ENCODE measurements around the gene SLC12A7.

The SLC12A7 gene

DNA sequence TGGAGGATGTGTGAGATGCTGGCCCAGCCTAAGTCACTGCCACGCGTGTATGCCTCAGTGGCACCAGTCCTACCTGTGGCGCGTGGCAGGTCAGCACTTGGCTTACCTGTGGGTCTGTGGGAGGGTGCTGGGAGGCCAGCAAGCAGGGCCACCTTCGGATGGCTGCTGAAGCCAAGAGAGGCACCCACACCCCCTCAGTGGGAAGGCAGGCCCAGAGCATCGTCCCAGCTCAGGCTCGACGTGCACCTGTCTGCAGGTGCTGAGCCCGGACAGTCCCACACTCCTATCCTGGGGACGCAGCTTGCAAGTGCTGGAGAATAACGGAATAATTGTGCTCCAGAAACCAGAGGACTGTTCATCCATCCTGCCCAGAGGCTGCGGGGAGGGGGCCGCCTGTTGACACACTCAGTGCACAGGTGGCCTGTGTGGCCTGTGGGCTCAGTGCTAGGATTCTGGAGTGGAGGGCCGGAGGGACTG lies 79.3 kb downstream of the SLC12A7 start:
- DNase-seq (ENCODE audit: low read depth), result no peak
- H3K4me3 ChIP-seq (ENCODE audit: low read length), result no peak overlapping the region
- TF ChIP-seq, protein P1, sequence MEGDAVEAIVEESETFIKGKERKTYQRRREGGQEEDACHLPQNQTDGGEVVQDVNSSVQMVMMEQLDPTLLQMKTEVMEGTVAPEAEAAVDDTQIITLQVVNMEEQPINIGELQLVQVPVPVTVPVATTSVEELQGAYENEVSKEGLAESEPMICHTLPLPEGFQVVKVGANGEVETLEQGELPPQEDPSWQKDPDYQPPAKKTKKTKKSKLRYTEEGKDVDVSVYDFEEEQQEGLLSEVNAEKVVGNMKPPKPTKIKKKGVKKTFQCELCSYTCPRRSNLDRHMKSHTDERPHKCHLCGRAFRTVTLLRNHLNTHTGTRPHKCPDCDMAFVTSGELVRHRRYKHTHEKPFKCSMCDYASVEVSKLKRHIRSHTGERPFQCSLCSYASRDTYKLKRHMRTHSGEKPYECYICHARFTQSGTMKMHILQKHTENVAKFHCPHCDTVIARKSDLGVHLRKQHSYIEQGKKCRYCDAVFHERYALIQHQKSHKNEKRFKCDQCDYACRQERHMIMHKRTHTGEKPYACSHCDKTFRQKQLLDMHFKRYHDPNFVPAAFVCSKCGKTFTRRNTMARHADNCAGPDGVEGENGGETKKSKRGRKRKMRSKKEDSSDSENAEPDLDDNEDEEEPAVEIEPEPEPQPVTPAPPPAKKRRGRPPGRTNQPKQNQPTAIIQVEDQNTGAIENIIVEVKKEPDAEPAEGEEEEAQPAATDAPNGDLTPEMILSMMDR (IDR thresholded peaks at IDR 0.05; ENCODE audit: insufficient read depth, low read depth, low read length, missing control alignments), result no peak

DNA sequence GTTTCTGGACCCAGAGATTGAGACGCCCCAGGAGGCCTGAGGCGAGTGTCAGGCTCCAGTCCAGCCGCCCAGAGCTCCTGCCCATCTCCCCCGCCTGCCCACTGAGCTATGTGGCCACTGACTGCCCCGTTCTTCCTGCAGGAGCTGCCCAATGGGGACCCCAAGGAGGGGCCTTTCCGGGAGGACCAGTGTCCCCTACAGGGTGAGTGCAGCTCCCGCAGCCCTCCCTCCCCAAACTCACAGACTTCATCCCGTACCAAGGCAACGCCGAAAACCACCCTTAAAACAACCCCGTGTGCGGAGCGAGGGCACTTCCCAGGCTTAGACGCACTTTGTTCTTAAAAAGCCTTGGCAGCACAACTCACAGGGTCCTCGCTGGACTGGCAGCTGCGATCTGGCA lies 79.9 kb downstream of the SLC12A7 start:
- no peak for DNase-seq (ENCODE audit: low read depth)
- no peak overlapping the region for H3K4me3 ChIP-seq (ENCODE audit: low read length)
- TF ChIP-seq, protein P1 (IDR thresholded peaks at IDR 0.05; ENCODE audit: insufficient read depth, low read depth, low read length, missing control alignments), result no peak

DNA sequence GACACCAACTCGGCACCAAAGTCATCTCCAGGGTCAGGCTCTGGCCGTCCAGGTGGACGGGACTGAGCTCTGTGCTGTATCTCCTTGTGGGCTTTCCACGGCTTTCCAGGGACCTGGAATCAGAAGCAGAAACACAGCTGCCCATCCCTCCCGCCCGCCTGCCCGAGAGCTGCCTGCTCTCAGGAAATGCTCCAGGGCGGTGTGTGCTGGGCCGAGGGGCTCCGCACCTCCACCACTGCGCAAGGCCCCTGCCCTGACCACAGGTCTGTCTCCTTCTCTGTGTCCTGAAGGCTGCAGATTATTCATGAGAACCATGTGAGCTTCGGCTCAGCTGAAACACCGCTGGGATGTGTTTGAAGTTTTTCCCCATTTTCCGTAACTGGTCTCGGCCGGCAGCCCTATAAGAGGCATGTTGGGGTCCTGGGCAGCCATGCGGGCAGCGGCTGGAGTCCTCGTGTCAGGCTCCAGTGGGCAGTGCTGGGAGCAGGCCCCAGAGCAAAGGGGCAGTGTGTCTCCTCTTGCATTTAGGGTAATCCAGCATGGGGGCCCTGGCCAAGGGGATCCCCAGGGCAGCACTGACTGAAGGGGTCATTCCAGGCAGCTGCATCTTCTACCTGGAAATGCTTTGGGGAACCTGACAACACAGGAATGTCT lies 80.4 kb downstream of the SLC12A7 start:
- H3K4me3 ChIP-seq (ENCODE audit: low read length), result no peak overlapping the region
- TF ChIP-seq, protein P1 (IDR thresholded peaks at IDR 0.05; ENCODE audit: insufficient read depth, low read depth, low read length, missing control alignments), result no peak
- no peak for DNase-seq (ENCODE audit: low read depth)

DNA sequence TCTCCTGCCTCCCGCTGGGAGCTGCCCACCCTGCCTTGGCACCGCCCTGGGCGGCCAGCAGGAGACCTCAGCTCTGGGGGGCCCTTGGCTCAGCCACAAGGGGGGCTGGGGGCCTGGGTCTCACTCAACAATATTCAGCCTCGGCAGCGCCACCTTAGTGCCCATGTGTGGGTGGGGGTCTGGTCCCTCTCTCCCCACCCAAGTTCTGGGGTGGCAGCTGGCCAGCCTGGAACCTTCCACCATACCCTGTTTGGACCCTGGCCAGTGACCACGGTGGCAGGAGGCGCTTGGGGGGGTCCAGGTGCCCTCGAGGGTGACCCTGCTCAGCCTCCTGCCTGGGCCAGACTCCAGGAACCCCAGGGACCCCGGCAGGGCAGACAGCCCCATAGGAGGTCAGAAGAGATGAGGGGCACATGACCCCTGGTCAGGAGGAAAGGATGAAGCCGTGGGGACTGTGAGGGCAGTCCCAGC lies 81.0 kb downstream of the SLC12A7 start:
- TF ChIP-seq, protein P1 (IDR thresholded peaks at IDR 0.05; ENCODE audit: insufficient read depth, low read depth, low read length, missing control alignments), result no peak
- H3K4me3 ChIP-seq (ENCODE audit: low read length), result no peak overlapping the region
- DNase-seq (ENCODE audit: low read depth), result no peak

DNA sequence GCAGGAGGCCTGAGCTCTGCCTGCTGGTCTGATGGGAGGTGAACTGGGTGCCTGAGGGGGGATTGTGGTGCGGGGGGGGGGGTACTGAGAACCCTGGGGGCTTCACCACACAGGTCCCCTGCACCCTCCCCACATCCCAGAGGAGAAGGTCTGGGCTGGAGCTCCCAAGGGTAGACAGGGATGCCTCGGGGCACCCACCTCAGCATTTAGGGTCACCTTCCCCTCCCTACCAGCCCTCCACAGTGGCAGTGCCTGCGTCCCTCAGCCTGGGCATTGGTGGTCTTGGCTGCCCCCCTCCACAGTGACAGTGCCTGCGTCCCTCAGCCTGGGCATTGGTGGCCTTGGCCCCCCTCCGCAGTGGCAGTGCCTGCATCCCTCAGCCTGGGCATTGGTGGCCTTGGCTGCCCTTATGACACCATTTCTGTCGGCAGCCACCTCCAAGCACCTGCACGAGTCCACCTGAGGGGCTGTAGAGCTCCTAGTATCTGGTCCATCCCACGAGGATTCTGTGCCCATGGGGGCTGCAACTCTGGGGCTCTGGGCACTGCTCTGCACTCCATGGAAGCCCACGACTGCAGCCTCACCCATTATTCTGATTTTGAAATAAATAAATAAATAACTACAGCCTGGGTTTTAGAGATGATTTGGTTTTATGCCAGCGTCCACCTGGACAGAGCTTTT lies 81.8 kb downstream of the SLC12A7 start:
- no peak overlapping the region for H3K4me3 ChIP-seq (ENCODE audit: low read length)
- DNase-seq (ENCODE audit: low read depth), result no peak

DNA sequence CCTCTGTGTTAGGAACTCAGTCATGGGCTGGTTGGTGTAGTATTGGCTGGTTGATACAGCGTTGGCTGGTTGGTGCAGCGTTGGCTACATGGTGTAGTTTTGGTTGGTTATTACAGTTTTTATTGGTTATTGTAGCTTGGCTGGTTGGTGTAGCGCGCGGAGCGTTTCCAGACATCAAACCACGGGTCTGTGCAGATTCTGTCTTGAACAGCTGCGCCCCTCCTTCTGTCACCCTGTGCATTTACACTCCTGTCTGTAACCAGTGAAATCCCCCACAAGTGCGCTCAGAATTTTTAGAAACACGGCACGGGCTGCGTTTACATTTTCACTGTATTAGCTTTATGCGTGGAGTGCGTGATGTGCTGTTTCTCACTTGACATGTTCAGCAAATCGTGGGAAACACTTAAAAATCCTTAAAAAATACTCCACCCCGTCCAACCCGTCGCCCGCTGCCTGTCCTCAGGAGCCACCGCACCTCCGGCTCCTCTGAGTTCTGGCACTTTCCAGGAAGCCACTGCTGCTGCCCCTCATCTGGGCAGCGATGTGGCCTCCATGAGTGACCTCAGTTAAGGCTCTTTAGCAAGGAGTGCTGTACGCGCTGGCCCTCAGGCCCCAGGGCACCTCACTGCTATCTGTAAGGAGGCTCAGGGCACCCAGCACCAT lies 82.5 kb downstream of the SLC12A7 start:
- TF ChIP-seq, protein P1 (IDR thresholded peaks at IDR 0.05; ENCODE audit: insufficient read depth, low read depth, low read length, missing control alignments), result no peak
- DNase-seq (ENCODE audit: low read depth), result no peak
- no peak overlapping the region for H3K4me3 ChIP-seq (ENCODE audit: low read length)

More for the DNA sequence above, 81.8 kb downstream of the SLC12A7 start:
- TF ChIP-seq, protein P1 (IDR thresholded peaks at IDR 0.05; ENCODE audit: insufficient read depth, low read depth, low read length, missing control alignments), result no peak
